AG10803 (cell line): ENCODE data around the gene DDOST.

Experiments
- DNase-seq: peaks from one replicate; pipeline ENCODE4 v3.0.0; 2010; ENCODE audit warnings: low read depth
- H3K4me3 ChIP-seq: 2 replicates; pipeline ENCODE4 v1.5.1; 2011; ENCODE audit warnings: mild to moderate bottlenecking, low read length, control low read depth
- CTCF ChIP-seq: conservative IDR thresholded peaks from 2 replicates; pipeline ENCODE4 v1.5.1; 2011; ENCODE audit warnings: mild to moderate bottlenecking, low read length, control low read depth, inconsistent platforms

DDOST gene

GRCh38 chr1:20652300-20652699, 8.9 kb downstream of the DDOST start:
- no peak for DNase-seq
- no peak for TF ChIP-seq CTCF
- no peak overlapping the region for H3K4me3 ChIP-seq

- no peak for DNase-seq
- H3K4me3 ChIP-seq, result no peak overlapping the region
- TF ChIP-seq CTCF, result no peak
Observed at GRCh38 chr1:20648946-20649345, 12.2 kb downstream of the DDOST start.

GRCh38 chr1:20648438-20648837, 12.7 kb downstream of the DDOST start:
- H3K4me3 ChIP-seq, result no peak overlapping the region
- no peak for TF ChIP-seq CTCF
- no peak for DNase-seq

GRCh38 chr1:20645414-20645813, 15.8 kb downstream of the DDOST start:
- no peak for TF ChIP-seq CTCF
- no peak overlapping the region for H3K4me3 ChIP-seq
- no peak for DNase-seq

- no peak overlapping the region for H3K4me3 ChIP-seq
- TF ChIP-seq CTCF, result no peak
Observed at GRCh38 chr1:20644416-20644815, 16.8 kb downstream of the DDOST start.

GRCh38 chr1:20643080-20643479, 18.1 kb downstream of the DDOST start:
- H3K4me3 ChIP-seq, result no peak overlapping the region
- TF ChIP-seq CTCF, result no peak
- no peak for DNase-seq

More at GRCh38 chr1:20644416-20644815, 16.8 kb downstream of the DDOST start:
- no peak for DNase-seq

- H3K4me3 ChIP-seq, result no peak overlapping the region
- TF ChIP-seq CTCF, result no peak
- no peak for DNase-seq
Observed at GRCh38 chr1:20641975-20642374, 19.2 kb downstream of the DDOST start.
